Measurements from ENCODE around the gene IGSF21. TPM values are rescaled to one million over a fixed set of nuclear protein-coding genes. Genes with fewer than 3 reads are reported as not detected.

IGSF21 gene
- polyA plus RNA-seq, 3 donors = not detected

GRCh38 chr1:18112611-18113010, 5.0 kb downstream of the IGSF21 start:
- peaks cover 43 to 52% of the 10 kb centered on the region in 2 donors for H3K27me3 ChIP-seq (ENCODE audit: control insufficient read depth in 2 of 2, insufficient read depth in 2 of 2, low read length in 2 of 2)
- H3K36me3 ChIP-seq (replicated peaks in 1 of 2; ENCODE audit: control insufficient read depth in 1 of 2, insufficient read depth in 2 of 2, low read length in 2 of 2) = no peaks in the 10 kb centered on the region
- no peak overlapping the region for H3K4me3 ChIP-seq (replicated peaks in 1 of 3; ENCODE audit: low read depth in 2 of 3, low read length in 3 of 3)
- intact Hi-C loops (cut with micrococcal nuclease) = loop anchor here in 1 of 2 donors (10.0 kb wide), 1 partner anchor 58 kb away; no protein-coding TSS in a partner anchor
- Mint-ChIP-seq H3K9me3 (peaks cover 0 to 18% (median 7%) of the 10 kb centered on the region in 7 donors), H3K27me3 (ENCODE audit: low read depth in 3 of 3) (peaks cover 55 to 70% (median 57%) of the 10 kb centered on the region in 3 donors), H3K4me3 (peak overlapping the region in 1 of 2 donors; percentile 29), H3K36me3 (no peaks in the 10 kb centered on the region), H3K4me1 (peaks cover 5% of the 10 kb centered on the region), H3K27ac (no peak overlapping the region)
- H2AFZ ChIP-seq (ENCODE audit: insufficient read depth, low read depth, low read length, poor library complexity, severe bottlenecking) = no peak overlapping the region
- TF ChIP-seq, protein P1, sequence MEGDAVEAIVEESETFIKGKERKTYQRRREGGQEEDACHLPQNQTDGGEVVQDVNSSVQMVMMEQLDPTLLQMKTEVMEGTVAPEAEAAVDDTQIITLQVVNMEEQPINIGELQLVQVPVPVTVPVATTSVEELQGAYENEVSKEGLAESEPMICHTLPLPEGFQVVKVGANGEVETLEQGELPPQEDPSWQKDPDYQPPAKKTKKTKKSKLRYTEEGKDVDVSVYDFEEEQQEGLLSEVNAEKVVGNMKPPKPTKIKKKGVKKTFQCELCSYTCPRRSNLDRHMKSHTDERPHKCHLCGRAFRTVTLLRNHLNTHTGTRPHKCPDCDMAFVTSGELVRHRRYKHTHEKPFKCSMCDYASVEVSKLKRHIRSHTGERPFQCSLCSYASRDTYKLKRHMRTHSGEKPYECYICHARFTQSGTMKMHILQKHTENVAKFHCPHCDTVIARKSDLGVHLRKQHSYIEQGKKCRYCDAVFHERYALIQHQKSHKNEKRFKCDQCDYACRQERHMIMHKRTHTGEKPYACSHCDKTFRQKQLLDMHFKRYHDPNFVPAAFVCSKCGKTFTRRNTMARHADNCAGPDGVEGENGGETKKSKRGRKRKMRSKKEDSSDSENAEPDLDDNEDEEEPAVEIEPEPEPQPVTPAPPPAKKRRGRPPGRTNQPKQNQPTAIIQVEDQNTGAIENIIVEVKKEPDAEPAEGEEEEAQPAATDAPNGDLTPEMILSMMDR (IDR thresholded peaks at IDR 0.05) = no peak
- no peak for DNase-seq
- no peaks in the 10 kb centered on the region for H3K79me2 ChIP-seq (ENCODE audit: insufficient read depth, low read length)
- H3K4me1 ChIP-seq (ENCODE audit: control insufficient read depth in 1 of 2, insufficient read depth in 2 of 2, low read length in 2 of 2) = peaks cover 0 to 6% of the 10 kb centered on the region in 2 donors
- WGBS (ENCODE audit: insufficient coverage) = no CpG with 5 or more reads among the region's 3 CpGs
- H3K9me3 ChIP-seq (replicated peaks in 1 of 2; ENCODE audit: control insufficient read depth in 1 of 2, insufficient read depth in 1 of 2, low read length in 2 of 2) = peaks cover 0 to 10% of the 10 kb centered on the region in 2 donors
- H3K9ac ChIP-seq (ENCODE audit: insufficient read depth, low read length, poor library complexity, severe bottlenecking) = no peak overlapping the region
- H3K4me2 ChIP-seq (replicated peaks; ENCODE audit: extremely low read depth, low read length, poor library complexity, severe bottlenecking) = no peak overlapping the region
- H4K20me1 ChIP-seq (ENCODE audit: insufficient read depth, low read length) = no peaks in the 10 kb centered on the region
- no peak overlapping the region for H3K27ac ChIP-seq (ENCODE audit: low read depth in 1 of 2, low read length in 2 of 2)

DNA sequence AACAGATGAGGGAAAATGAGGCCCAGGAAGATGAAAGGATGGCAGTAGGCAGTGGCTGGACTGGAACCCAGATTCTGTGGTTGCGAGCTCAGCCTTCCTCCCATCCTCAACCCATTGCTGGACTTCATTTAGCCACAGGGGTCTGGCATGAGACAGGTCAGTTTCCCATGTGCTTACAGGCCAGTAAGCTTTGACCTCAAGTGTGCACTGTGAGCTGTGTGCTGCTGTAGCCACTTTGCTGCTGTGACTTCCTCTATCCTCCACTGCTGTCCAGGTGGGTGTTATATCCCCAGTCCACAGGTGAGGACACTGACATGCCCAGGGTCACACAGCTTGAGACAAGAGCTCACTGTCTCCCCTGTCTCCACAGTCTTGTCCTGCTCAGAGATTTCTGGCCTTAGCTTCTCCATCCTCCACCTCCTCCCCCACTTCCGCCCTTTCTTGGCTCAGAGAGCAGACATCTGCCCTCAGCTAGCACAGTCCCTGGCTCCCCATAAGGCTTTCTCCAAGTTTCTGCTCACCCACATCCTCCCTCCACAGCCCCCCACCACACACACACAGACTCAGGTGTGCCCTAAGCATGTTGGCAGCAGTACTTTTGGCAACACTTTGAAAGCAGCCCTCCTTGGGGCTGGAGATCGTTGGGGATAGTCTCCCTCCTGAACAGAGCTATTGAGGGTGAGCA, 7.3 kb downstream of the IGSF21 start:
- H3K4me3 Mint-ChIP-seq = no peak overlapping the region
- peaks cover 0 to 13% (median 4%) of the 10 kb centered on the region in 7 donors for H3K9me3 Mint-ChIP-seq
- TF ChIP-seq, protein P1 (IDR thresholded peaks at IDR 0.05) = no peak
- Histone ChIP-seq H3K36me3 (replicated peaks in 1 of 2; ENCODE audit: control insufficient read depth in 1 of 2, insufficient read depth in 2 of 2, low read length in 2 of 2) (no peaks in the 10 kb centered on the region), H3K9ac (ENCODE audit: insufficient read depth, low read length, poor library complexity, severe bottlenecking) (no peak overlapping the region), H3K27me3 (ENCODE audit: control insufficient read depth in 2 of 2, insufficient read depth in 2 of 2, low read length in 2 of 2) (peaks cover 29 to 34% of the 10 kb centered on the region in 2 donors), H3K4me1 (ENCODE audit: control insufficient read depth in 1 of 2, insufficient read depth in 2 of 2, low read length in 2 of 2) (peaks cover 0 to 6% of the 10 kb centered on the region in 2 donors), H3K9me3 (replicated peaks in 1 of 2; ENCODE audit: control insufficient read depth in 1 of 2, insufficient read depth in 1 of 2, low read length in 2 of 2) (no peaks in the 10 kb centered on the region), H3K27ac (ENCODE audit: low read depth in 1 of 2, low read length in 2 of 2) (no peak overlapping the region), H3K4me3 (replicated peaks in 1 of 3; ENCODE audit: low read depth in 2 of 3, low read length in 3 of 3) (no peak overlapping the region), H4K20me1 (ENCODE audit: insufficient read depth, low read length) (no peaks in the 10 kb centered on the region), H3K79me2 (ENCODE audit: insufficient read depth, low read length) (no peaks in the 10 kb centered on the region), H2AFZ (ENCODE audit: insufficient read depth, low read depth, low read length, poor library complexity, severe bottlenecking) (no peak overlapping the region), H3K4me2 (replicated peaks; ENCODE audit: extremely low read depth, low read length, poor library complexity, severe bottlenecking) (no peak overlapping the region)
- peaks cover 41 to 61% (median 43%) of the 10 kb centered on the region in 3 donors for H3K27me3 Mint-ChIP-seq (ENCODE audit: low read depth in 3 of 3)
- H3K27ac Mint-ChIP-seq = no peak overlapping the region
- intact Hi-C loops (cut with micrococcal nuclease) = loop anchor here in 1 of 2 donors (10.0 kb wide), 1 partner anchor 60 kb away; no protein-coding TSS in a partner anchor
- 84% methylated on average over 3 of the region's 3 CpGs for WGBS (ENCODE audit: insufficient coverage)
- H3K4me1 Mint-ChIP-seq = peaks cover 9% of the 10 kb centered on the region
- H3K36me3 Mint-ChIP-seq = no peaks in the 10 kb centered on the region
- DNase-seq = no peak
